HG02678 (cell line): ENCODE data around the gene AOPEP.
A peak's percentile ranks its signal among the peaks of the same experiment; 100 is the strongest.
"Not testable (repeated sequence)": the region's sequence is repeated elsewhere in the genome, so short reads cannot be mapped to it uniquely, and the experiment has no call there.

ENCODE experiments used
- ATAC-seq: cut with Tn5 transposase; IDR thresholded peaks from one replicate; pipeline ENCODE4 v1.9.1; 2021; ENCODE audit warnings: mild to moderate bottlenecking, moderate library complexity; ENCODE audit not compliant: unreplicated experiment

Gene AOPEP

DNA sequence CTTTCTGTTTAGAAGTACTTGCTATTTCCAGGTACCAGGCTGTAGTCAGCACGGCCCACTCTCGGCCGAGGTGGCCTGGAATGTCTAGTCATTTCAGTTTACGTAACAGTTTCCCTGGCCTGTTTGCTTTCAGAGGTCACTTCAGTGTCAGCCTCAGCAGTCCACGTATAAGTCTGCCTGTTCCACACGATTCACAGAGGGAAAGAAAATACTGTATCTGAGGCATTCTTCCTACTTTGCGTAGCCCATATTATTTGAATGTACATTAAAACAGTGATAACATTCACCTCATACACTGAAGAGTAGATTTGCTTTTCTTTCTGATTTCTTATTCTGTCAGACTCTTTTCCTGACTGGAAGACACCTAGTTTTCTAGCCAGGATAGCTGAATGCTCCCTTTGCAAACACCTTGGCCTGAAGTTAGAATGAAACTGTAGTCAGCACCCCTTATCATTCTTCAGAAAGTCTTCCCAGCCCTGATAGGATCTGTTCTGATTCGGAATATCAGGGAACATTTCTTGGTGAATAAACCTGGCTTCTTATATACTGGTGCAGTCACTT, 140.9 kb downstream of the AOPEP start:
- ATAC-seq = no peak

DNA sequence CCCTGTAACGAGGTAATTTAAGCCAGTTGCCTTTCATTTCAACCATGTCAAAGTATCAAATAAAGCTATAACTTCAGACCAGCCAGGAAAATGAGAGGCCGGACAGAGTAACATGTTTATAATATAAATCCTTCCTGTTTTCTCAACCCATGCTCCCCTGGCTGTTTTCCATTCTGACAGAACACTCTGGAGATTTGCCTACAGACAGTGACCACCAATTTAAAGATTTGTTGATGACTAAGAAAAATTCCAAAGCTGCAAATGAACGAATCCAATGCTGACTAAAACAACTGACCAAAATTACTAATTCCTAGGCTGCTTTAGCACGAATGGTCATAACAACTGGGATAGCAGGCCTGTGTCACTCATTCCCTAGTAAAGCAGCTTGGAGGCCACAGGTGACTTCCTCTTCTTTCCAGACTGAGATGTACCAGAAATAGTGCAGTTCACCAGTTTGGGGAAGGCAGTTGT, 141.4 kb downstream of the AOPEP start:
- no peak for ATAC-seq

DNA sequence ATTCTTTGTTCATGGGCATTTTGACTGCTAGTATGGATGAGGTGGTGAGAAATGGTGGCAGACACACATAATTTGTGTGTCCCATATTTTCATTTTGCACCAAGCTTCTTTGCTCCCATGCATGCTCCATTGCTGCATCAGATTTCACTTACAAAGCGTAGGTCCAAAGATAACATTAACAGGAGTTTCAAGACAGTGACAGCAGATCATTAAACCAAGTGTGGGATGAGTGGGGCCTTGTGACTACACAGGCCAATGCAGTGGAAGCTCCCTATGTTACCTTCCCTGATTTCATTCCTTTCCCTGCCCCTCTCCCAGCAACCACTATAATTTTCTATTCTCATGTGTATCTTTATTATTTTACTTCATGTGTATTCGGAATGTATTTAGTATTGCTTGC, 142.0 kb downstream of the AOPEP start:
- ATAC-seq = no peak

DNA sequence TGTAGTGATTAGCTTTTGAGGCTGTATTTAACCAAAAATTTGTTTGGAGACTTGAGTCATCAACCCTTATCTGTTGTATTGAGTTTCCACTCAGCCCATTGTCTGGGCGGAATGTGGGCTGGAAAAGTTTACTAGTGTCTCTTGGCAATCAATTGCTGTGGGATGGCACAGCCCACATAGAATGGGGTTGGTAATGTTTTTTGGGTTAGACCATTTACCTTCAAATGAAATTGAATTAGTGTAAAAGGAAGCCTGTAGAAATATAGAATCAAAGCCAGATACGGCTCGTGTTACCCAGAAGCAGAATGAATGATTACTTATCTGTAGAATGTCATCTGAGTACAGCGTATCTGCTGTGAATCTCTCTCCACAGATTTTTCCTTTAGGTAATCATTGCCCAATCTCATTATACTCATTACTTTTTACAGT, 142.9 kb downstream of the AOPEP start:
- no peak for ATAC-seq

DNA sequence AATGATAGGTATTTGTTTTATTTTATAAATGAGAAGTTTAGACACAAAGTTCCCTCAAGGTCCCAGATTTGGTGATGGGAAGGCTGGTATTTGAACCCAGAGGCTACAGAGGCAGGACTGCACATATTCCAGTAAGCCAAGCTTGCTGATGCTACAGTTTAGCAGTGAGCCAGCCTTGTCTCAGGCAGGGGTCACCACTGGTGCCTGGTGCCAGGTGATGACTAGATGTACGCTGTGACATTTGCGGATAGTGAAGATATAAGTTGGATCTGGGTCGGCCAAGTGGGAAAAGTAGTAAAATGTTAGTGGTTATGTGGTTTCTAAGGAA, 143.9 kb downstream of the AOPEP start:
- no peak for ATAC-seq

DNA sequence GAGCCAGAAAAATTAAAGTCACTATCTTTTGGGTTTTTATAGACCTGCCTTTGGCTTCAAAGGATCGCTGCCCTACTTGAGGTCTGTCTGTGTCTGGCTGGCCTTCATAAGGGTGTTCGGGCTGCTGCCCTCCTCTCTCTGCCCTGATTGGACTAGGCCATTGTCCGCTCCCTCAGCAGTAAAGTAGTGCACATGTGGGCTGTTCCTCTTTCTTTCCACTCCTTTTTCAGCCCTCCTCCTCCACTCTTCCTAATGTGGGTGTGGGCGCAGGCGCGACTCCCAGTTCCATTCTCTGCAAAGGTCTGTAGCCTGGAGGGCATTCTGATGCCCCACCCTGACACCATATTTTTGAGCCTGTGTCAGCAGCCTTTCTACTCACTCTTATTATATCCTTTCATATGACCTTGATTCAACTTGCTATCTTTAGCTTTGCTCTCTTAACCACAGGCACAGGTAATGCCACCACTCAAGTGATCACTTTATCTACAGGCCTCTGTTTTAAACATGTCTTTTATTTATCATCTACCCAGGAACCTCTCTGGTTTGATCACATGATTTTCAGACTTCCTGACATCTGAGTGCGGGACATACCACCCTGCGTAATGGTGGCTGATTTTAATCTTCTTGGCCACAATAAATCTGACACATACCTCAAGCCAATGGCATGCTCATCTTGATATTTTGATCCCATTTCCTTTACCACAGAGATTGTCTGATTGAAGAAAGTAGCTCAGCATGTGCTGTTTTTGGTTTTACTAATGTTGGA, 144.5 kb downstream of the AOPEP start:
- no peak for ATAC-seq

DNA sequence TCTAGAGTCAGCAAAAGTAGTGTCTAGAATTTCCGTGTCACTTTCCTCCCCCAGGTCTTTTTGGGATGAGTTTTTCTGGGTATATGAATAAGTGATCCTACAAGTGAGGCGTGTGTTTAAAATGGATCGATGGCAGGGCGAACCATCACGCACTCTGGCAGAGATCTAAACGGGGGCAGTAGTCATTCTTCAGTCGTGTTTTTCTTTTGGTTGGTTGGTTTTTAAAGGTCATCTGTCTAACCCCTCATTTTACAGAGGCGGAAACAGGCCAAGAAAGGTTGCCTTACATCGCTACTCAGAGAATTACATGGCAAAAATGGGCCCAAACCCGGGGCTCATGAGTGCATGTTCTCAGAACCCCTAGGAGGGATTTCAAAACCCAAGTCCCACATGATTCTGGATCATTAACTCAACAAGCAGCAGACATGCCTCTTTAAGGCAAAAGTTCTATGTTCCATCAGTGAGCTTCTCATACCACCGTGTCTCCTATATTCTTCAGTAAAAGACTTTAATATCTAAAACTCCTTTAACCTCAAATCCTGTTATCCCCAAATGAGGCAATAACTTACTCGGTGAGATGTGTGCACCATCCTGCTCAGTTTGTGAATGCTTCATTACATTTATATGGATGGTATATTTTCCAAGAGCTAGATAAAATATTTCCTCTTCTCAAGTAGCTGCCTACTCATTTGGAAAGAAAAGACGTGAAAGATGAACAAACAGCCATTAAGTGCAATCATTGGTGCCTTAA, 145.8 kb downstream of the AOPEP start:
- no peak for ATAC-seq

DNA sequence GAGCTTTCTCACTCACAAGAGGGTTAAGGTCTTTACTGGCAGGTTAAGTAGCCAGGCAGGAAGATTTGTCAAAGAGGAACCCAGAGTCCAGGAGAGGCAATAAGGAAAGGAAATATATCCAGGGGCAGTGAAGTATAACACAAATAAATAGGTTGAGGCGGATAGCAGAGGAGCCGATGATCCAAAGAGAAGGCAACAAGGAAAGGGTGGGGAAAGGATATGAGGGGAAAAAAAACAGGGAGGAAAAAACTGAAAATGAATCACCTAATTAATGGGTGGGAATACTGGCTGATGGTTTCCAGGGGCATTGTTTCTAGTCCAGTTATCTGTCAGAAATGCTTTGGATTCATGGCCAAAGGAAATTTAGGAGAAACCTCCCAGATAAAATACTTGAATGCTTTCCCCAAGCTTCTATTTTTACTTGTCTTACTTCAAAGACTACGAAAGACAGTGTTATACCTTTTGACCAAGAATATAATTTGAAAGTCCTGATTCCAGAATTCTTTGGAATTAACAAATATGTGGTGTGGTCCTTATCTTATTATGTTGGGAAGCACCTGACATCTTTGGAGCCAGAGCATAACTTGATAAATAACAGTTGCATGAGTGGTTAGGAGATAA, 146.5 kb downstream of the AOPEP start:
- ATAC-seq = no peak

DNA sequence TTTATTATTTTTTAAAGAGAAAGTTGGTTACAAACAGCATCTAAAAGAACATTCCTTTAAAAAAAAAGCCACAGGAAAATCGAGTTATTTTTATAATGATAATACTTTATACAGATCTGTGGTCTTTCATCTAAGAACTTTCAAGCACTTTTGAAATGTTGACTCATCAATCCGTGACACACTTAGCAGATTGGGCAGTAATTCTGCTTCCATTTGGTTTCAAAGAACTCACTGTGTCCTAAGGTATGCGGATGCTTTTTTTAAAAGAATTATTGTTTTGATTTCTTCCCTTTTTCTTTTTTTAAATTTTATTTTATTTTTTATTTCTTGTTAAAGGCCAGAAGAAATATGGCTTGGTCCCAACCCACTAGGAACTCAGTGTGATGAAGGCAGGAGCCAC, 147.8 kb downstream of the AOPEP start:
- no peak for ATAC-seq

DNA sequence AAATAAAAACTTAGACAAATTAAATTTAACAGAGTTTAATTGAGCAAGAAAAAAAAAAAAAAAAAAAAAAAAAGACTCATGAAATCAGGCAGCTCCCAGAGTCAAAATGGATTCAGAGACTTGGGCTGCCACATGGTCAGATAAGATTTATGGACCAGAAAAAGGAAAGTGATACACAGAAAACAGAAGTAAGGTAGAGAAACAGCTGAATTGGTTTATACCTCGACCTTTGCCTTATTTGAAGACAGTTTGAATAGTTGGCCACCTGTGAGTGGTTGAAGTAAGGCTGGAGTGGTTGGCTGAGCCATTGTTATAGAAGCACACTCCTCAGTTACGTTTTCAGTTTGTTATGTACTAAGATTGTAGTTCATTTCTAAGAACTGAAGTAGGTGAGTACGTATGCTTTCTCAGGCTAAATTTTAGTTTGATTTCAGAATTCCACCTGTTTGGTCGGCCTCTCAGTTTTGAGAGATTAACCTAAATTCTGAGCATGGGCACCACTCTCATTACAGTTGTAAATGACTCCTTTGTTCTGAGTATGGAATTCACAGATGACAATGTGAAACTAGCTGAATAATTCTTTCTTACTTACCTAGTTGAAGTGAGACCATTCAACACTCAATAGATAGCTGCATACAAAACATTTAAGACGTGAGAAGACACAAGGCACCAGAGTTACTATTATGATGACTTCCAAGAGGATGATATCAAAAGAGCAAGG, 149.0 kb downstream of the AOPEP start:
- peak; percentile 94 for ATAC-seq

DNA sequence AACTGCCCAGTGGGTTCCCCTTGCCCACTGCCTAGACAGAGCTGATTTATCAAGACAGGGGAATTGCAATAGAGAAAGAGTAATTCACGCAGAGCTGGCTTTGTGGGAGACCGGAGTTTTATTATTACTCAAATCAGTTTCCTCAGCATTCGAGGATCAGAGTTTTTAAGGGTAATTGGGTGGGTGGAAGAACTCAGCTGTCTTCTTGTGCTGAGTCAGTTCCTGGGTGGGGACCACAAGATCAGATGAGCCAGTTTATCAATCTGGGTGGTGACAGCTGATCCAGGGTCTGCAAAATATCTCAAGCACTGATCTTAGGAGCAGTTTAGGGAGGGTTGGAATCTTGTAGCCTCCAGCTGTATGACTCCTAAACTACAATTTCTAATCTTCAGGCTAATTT, 152.3 kb downstream of the AOPEP start:
- not testable (repeated sequence) for ATAC-seq

DNA sequence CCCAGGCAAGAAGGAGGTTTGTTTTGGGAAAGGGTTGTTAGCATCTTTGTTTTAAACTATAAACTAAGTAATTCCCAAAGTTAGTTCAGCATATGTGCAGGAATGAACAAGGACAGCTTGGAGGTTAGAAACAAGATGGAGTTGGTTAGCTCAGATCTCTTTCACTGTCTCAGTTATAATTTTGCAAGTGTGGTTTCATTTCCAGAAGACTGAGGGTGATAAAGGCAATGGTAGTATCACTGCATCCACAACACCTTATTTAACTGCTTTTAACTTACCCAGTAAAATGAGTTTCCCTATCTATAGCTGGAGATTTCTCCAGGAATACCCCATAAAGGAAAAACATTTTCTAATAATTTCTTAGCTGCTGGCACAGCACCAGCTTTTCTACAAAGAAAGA, 152.7 kb downstream of the AOPEP start:
- ATAC-seq = no peak

DNA sequence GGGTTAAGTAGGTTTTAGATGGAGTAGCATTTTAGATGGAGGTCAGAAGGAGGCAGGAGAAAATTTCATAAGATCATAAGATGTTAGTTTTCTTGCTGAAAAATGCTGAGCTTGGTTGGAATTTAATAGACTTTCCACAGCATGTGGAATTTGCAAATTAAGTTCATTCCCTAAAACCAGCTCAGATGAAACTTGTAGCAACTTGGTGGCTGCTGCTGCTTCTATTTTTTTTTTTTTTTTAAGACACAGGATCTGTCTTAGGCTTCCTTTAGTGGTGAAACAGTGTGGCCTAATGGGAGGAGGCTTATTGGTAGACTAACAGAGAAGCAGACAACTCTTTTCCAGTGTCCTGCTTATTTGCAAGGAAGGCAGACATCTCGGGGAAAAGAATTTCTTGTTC, 154.5 kb downstream of the AOPEP start:
- ATAC-seq = no peak

DNA sequence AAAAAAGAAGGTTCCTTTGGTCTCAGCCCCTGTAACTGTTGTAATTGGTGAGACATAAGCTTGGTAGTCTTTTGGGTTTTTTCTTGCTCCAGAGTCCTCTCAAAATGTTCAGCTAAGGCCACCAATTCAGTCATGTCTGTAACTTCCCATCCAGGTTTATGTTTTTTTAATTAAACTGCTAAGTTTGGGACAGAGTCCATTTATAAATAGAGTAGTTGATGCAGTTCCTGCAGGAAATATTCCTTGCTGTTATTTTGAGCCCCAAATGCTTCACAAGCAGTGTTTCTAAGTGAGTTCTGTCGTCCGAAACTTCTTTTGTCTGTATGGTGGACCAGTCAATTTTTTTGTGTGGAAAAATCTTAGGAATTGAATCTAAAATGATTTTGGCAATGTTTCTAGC, 155.0 kb downstream of the AOPEP start:
- no peak for ATAC-seq

DNA sequence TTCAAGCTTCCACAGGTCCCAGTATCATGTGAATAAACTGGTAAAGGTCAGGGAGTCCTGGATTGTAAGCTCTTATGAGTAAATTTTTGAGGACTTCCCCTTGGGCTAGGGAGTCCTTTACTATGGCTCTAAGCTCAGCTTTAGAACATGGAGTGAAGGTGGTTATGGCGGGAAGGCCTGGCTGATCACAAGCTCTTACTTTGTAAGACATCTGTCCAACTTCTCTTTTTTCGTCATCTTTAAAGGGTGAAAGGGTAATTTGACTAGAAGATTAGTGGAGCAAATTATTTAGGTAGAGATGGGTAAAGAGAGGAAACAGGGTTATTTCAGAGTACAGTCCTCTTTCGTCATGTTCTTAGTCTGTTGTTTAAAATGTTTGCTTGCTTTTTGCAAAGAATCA, 155.4 kb downstream of the AOPEP start:
- ATAC-seq = no peak

DNA sequence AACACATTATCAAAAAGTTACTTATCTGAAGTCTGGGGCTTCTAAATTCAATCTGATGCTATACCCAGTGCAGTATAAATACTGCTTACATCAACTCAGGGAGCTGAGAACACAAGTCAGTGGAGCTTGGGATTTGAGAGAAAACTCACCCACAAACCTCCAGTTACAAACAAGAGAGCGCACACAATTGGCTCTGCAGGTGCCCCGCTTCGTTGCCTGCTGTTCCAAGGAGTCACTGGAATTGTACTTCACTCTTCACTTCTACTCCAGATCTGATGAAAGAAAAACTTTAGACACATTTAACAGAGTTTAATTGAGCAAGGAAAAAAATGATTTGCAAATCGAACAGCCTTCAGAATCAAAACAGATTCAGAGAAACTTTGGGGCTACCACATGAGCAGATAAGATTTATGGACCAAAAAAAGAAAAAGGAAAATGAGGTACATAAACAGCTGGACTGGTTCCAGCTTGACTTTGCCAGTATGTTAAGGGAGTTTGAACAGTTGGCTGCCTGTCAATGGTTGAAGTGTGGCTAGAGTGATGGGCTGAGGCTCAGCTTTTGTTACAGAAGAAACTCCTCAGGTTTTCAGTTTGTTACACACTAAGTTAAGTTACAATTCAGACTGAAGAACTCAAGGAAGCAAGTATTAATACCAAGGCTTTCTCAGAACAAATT, 156.6 kb downstream of the AOPEP start:
- ATAC-seq = no peak

DNA sequence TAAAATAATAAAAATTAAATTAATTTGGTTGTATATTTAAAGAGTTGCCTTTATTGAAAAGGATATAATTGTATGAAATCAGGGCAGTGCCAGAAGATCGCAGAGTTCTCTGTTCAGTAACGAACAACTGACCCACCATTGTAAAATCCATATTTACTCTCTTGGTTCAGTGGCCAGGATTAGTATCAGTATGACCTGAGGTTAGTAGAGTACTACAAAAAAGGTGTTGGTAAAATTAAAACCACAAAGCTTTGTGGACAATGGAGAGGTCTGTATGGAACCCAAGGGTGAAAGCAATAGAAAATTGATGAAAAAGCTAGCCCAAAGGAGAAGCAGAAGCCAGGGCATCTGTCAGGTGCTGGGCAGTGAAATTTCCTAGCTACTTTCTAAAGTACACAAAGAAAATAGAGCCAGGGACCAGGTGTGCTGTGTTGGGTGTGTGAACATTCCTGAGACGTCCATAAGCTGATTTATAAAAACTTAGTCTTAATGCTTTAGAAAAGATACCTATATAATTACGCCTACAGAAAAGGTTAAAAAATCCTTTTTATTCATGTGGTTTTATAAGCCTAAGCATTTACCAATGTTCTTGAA, 159.5 kb downstream of the AOPEP start:
- ATAC-seq = no peak

DNA sequence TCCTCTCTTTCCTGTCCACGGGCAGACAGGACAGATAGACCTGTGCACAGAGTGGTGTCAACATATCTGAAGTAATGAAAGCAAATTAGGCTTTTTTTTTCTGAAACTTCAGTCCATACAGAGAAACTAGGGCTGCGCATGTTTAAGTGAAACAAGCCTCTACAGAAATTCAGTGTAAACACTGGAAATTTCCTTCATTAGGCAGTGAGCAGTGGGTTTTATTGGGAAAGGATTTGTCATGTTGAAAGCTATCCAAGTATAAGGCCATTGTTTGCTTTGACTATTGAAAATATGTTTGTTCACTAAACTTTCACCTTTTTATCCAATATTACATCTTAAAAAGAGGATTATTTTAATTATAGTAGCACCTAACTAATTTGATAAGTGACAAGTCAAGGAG, 161.2 kb downstream of the AOPEP start:
- ATAC-seq = no peak

DNA sequence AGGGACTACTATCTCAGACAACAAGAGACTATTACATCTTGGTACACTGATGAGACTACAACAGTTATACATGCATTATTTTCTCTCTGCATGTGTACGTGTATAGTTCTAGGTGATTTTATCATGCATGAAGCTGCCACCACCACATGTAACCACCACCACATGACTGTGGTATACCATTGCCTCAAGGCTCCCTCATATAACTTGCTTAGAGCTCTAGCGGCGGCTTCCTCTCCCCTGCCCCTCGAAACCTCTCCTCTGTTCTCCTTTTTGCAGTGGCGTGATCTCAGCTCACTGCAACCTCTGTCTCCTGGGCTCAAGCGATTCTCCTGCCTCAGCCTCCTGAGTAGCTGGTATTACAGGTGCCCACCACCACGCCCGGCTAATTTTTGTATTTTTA, 162.3 kb downstream of the AOPEP start:
- ATAC-seq = no peak

DNA sequence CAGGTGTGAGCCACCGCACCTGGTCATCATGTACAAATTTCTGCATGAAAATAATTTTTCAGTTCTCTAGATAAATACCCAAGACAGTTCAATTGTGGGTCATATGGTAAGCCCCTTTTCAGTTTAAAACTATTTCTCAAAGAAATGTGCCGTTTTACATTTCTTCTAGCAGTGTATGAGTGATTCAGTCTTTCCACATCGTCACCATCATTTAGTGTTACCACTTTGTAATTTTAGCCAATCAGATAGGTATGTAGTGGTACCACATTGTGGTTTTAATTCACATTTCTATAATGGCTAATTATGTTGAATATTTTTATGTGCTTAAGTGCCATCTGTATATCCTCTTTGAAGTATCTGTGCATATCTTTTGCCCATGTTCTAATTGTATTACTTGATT, 163.1 kb downstream of the AOPEP start:
- no peak for ATAC-seq
